Panc1 (cell line): ENCODE data around the gene AGBL1. TPM values are rescaled to one million over a fixed set of nuclear protein-coding genes. Genes with fewer than 3 reads are reported as not detected.

Experiments used
- ATAC-seq: fragments of 200-7000 bp; cut with Tn5 transposase; 2 replicates; pipeline ENCODE4 v1.9.1; 2020; ENCODE audit warnings: mild to moderate bottlenecking, moderate library complexity
- BruUV-seq: library from RNA; stranded (reverse); fragments of 400-500 nt; replicated peaks from 2 replicates; lab custom pipeline; 2021; lab: Mats Ljungman, UMichigan
- CTCF ChIA-PET: fragments of 300-600 bp; sonication (Branson Sonifier 250); formaldehyde crosslinking; loops from one replicate; lab custom pipeline; 2022; ENCODE audit warnings: antibody characterized with exemption; lab: Charles Lee
- POLR2A ChIA-PET: fragments of 300-600 bp; sonication (Branson Sonifier 250); formaldehyde crosslinking; loops from one replicate; lab custom pipeline; 2022; ENCODE audit warnings: antibody characterized with exemption; lab: Charles Lee
- DNase-seq: peaks from one replicate; pipeline ENCODE4 v3.0.0-alpha.2; 2010; ENCODE audit warnings: low read depth, low spot score
- H3K27ac ChIP-seq: 2 replicates; pipeline ENCODE4 v1.5.1; 2011; ENCODE audit warnings: mild to moderate bottlenecking, low read length, inconsistent platforms
- H3K27me3 ChIP-seq: fragments of 200-500 bp; sonication (Bioruptor generic); 2 replicates; pipeline ENCODE4 v1.6.0; 2014; ENCODE audit warnings: low read length, inconsistent platforms; ENCODE audit not compliant: control insufficient read depth, insufficient read depth
- H3K36me3 ChIP-seq: fragments of 200-500 bp; sonication (Bioruptor generic); 2 replicates; pipeline ENCODE4 v1.5.1; 2014; ENCODE audit warnings: inconsistent platforms, mild to moderate bottlenecking, low read length, moderate library complexity; ENCODE audit not compliant: control insufficient read depth, insufficient read depth
- H3K4me1 ChIP-seq: 2 replicates; pipeline ENCODE4 v1.5.1; 2011; ENCODE audit warnings: inconsistent platforms, mild to moderate bottlenecking, low read length, moderate library complexity; ENCODE audit not compliant: control insufficient read depth, insufficient read depth
- H3K4me3 ChIP-seq, 2 experiments: 2 replicates each; pipeline ENCODE4 v1.5.1; 2011 to 2012; ENCODE audit warnings: low read depth in 2 of 2, low read length in 2 of 2, mild to moderate bottlenecking in 2 of 2, inconsistent platforms in 1 of 2, moderate library complexity in 1 of 2
- H3K9me3 ChIP-seq: fragments of 200-500 bp; sonication (Bioruptor generic); 2 replicates; pipeline ENCODE4 v1.5.1; 2014; ENCODE audit warnings: low read depth, mild to moderate bottlenecking, inconsistent platforms, low read length, moderate library complexity; ENCODE audit not compliant: control insufficient read depth, insufficient read depth
- POLR2AphosphoS5 ChIP-seq: IDR thresholded peaks from 2 replicates; pipeline ENCODE4 v1.6.1; 2012; ENCODE audit warnings: mild to moderate bottlenecking, low read depth, low read length, moderate library complexity
- SIN3A ChIP-seq: IDR thresholded peaks from 2 replicates; pipeline ENCODE4 v1.6.1; 2012; ENCODE audit warnings: low read depth, mild to moderate bottlenecking, low read length, moderate library complexity, borderline replicate concordance; ENCODE audit not compliant: insufficient read depth
- TCF7L2 ChIP-seq: IDR thresholded peaks from 2 replicates; pipeline ENCODE4 v1.6.1; 2011; ENCODE audit warnings: mild to moderate bottlenecking, low read depth, low read length, inconsistent platforms
- in situ Hi-C: cut with HindIII; loops from 2 replicates; pipeline ENCODE4 v1.10.0; 2016; ENCODE audit warnings: low sequenced_read_pairs, low pct_unique_long_range_greater_than_20kb
- intact Hi-C: fragments of 100-400 bp; cut with micrococcal nuclease; formaldehyde crosslinking; loops from one replicate; pipeline ENCODE4 v1.10.0; 2022; ENCODE audit not compliant: unreplicated experiment
- total RNA-seq: library from RNA; stranded (reverse); gene quantifications from one replicate; pipeline ENCODE4 v1.2.1, GENCODE V29; 2021; ENCODE audit not compliant: unreplicated experiment
- TF ChIP-seq, protein P1 (sequence below): fragments of 450-650 bp; IDR thresholded peaks from 2 replicates; pipeline ENCODE4 v1.5.1; 2017; ENCODE audit warnings: mild to moderate bottlenecking
- TF ChIP-seq, protein P2 (sequence below), 2 experiments: IDR thresholded peaks; 2 replicates each; pipeline ENCODE4 v1.6.1; 2011 to 2012; ENCODE audit warnings: low read depth in 2 of 2, control low read depth in 1 of 2, low read length in 1 of 2, mild to moderate bottlenecking in 1 of 2, moderate library complexity in 1 of 2; ENCODE audit not compliant: insufficient read depth in 1 of 2

The AGBL1 gene
- total RNA-seq, 1 experiment from 2014 or later: not detected

DNA sequence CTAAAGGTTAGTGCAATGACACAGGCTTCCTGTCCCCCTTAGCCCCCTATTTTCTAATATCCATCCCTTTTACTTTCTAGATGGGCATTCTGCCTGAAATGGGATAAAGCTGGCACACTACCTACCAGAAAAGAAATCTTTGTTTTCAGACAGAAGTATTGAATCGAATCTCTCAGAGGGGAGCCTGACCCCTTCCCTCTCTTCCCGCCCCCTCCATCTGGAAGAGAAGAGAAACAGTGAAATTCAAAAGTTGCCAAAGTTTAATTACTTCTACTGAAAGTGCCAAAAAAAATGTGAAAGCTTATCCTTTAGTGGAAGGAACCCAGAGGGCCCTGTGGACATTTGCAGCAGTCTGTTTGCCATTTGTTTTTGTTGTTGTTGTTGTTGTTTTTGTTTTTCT, 523.8 kb downstream of the AGBL1 start:
- in situ Hi-C loops: no loop called here

DNA sequence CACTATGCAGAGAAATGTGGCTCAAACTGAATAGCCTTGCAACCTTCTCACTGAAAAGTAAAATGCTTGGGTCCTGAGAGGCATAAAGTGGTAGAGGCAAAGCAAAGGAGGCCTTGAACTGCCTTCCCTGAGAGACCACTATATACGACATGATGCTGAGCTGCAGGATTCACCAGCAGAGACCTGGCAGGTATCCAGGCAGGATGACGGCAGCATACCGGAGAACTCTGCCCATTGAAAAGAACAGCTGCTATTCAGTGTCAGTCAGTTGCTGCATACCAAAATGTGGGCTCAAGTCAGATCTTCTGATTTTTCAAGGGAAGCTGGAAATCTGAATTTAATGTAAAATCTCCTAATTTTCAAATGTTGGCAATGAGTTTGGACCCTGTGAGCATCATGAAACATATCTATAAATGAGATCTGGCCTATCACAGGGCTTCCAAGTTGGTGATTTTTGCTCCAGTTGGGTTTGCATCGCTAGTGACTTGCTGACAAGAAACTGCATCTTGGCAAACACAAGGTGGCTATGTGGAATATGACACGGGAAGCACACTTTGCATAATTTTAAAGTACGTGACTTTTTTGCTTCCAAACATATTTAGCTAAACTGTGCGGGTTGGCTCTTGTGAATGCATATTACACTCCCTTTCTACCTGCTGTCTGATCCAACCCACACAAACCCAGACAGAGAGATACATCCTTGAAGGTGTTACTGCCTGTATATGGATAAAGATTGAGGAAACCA, 529.0 kb downstream of the AGBL1 start:
- POLR2A ChIA-PET: no interaction called here
- ATAC-seq: no peak
- H3K4me3 ChIP-seq: no peak overlapping the region
- DNase-seq: no peak
- H3K36me3 ChIP-seq: no peaks in the 10 kb centered on the region
- TF ChIP-seq, protein P1, sequence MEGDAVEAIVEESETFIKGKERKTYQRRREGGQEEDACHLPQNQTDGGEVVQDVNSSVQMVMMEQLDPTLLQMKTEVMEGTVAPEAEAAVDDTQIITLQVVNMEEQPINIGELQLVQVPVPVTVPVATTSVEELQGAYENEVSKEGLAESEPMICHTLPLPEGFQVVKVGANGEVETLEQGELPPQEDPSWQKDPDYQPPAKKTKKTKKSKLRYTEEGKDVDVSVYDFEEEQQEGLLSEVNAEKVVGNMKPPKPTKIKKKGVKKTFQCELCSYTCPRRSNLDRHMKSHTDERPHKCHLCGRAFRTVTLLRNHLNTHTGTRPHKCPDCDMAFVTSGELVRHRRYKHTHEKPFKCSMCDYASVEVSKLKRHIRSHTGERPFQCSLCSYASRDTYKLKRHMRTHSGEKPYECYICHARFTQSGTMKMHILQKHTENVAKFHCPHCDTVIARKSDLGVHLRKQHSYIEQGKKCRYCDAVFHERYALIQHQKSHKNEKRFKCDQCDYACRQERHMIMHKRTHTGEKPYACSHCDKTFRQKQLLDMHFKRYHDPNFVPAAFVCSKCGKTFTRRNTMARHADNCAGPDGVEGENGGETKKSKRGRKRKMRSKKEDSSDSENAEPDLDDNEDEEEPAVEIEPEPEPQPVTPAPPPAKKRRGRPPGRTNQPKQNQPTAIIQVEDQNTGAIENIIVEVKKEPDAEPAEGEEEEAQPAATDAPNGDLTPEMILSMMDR: no peak
- no peak for TF ChIP-seq TCF7L2
- no peak for TF ChIP-seq SIN3A
- TF ChIP-seq, protein P2, sequence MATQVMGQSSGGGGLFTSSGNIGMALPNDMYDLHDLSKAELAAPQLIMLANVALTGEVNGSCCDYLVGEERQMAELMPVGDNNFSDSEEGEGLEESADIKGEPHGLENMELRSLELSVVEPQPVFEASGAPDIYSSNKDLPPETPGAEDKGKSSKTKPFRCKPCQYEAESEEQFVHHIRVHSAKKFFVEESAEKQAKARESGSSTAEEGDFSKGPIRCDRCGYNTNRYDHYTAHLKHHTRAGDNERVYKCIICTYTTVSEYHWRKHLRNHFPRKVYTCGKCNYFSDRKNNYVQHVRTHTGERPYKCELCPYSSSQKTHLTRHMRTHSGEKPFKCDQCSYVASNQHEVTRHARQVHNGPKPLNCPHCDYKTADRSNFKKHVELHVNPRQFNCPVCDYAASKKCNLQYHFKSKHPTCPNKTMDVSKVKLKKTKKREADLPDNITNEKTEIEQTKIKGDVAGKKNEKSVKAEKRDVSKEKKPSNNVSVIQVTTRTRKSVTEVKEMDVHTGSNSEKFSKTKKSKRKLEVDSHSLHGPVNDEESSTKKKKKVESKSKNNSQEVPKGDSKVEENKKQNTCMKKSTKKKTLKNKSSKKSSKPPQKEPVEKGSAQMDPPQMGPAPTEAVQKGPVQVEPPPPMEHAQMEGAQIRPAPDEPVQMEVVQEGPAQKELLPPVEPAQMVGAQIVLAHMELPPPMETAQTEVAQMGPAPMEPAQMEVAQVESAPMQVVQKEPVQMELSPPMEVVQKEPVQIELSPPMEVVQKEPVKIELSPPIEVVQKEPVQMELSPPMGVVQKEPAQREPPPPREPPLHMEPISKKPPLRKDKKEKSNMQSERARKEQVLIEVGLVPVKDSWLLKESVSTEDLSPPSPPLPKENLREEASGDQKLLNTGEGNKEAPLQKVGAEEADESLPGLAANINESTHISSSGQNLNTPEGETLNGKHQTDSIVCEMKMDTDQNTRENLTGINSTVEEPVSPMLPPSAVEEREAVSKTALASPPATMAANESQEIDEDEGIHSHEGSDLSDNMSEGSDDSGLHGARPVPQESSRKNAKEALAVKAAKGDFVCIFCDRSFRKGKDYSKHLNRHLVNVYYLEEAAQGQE (IDR thresholded peaks at IDR 0.05; ENCODE audit: insufficient read depth in 1 of 2, low read depth in 2 of 2, low read length in 1 of 2): no peak
- no peak for TF ChIP-seq POLR2AphosphoS5
- intact Hi-C loops (no loop called here), in situ Hi-C loops (no loop called here)
- no peaks in the 10 kb centered on the region for H3K9me3 ChIP-seq
- CTCF ChIA-PET: no interaction called here
- no peak overlapping the region for H3K27ac ChIP-seq
- no peaks in the 10 kb centered on the region for H3K27me3 ChIP-seq
- no peaks in the 10 kb centered on the region for H3K4me1 ChIP-seq
- no TSS peak for BruUV-seq

More for the DNA sequence above, 523.8 kb downstream of the AGBL1 start:
- Histone ChIP-seq H3K4me1 (no peaks in the 10 kb centered on the region), H3K27ac (no peak overlapping the region), H3K27me3 (no peaks in the 10 kb centered on the region), H3K4me3 (no peak overlapping the region), H3K9me3 (no peaks in the 10 kb centered on the region), H3K36me3 (no peaks in the 10 kb centered on the region)
- DNase-seq: no peak
- ATAC-seq: no peak
- ChIA-PET CTCF (interaction anchor here (0.7 kb wide), 1 partner anchor 526 kb away, joined by 4 read pairs; no protein-coding TSS in a partner anchor), POLR2A (no interaction called here)
- intact Hi-C loops: no loop called here
- no TSS peak for BruUV-seq
- TF ChIP-seq, protein P1: no peak
- TF ChIP-seq SIN3A (no peak), TCF7L2 (no peak), POLR2AphosphoS5 (no peak)
- TF ChIP-seq, protein P2 (IDR thresholded peaks at IDR 0.05; ENCODE audit: insufficient read depth in 1 of 2, low read depth in 2 of 2, low read length in 1 of 2): no peak
